Body of pancreas (tissue), 4 donors: ENCODE results near the gene IFNA10. TPM values are rescaled to one million over a fixed set of nuclear protein-coding genes. Genes with fewer than 3 reads are reported as not detected.
A peak's percentile ranks its signal among the peaks of the same experiment; 100 is the strongest.

ENCODE experiments used
- ATAC-seq: fragments of 150-250 bp; one replicate; pipeline ENCODE4 v1.9.1; 2016
- DNase-seq, 4 donors: peaks; one replicate each; pipeline ENCODE4 v3.0.0-alpha.2; 2019
- H3K27ac ChIP-seq, 4 donors: fragments of 200-600 bp; sonication (generic); 1 replicate in 3 of 4; 2 replicates in 1 of 4; pipeline versions ENCODE4 v1.5.1 to v1.6.1; 2016 to 2019; ENCODE audit warnings: mild to moderate bottlenecking in 1 of 4, mixed read lengths in 1 of 4, moderate library complexity in 1 of 4
- H3K27me3 ChIP-seq, 2 donors: fragments of 200-600 bp; sonication (generic); one replicate each; pipeline ENCODE4 v1.6.0; 2016; ENCODE audit warnings: mild to moderate bottlenecking in 1 of 2
- H3K36me3 ChIP-seq, 2 donors: fragments of 200-600 bp; sonication (generic); replicated peaks in 1 of 2; 2 replicates each; pipeline ENCODE4 v1.5.1; 2016; ENCODE audit warnings: low read depth in 2 of 2; ENCODE audit not compliant: insufficient read depth in 1 of 2
- H3K4me1 ChIP-seq: fragments of 200-600 bp; sonication (generic); one replicate; pipeline ENCODE4 v1.6.0; 2016
- H3K4me3 ChIP-seq, 2 donors: fragments of 200-600 bp; sonication (generic); 1 replicate in 1 of 2; 2 replicates in 1 of 2; pipeline ENCODE4 v1.5.1; 2016 to 2019
- H3K9me3 ChIP-seq, 3 donors: fragments of 200-600 bp; sonication (generic); 1 replicate in 2 of 3; 2 replicates in 1 of 3; pipeline ENCODE4 v1.5.1; 2016
- CTCF ChIP-seq, 7 experiments: fragments of 450-650 bp in 4 of 7; fragments of 200-600 bp in 3 of 7; sonication (generic) in 3 of 7; IDR thresholded peaks; one replicate each; pipeline ENCODE4 v1.5.1; 2016 to 2019; ENCODE audit warnings: antibody characterized with exemption in 7 of 7
- POLR2A ChIP-seq, 3 donors: fragments of 450-650 bp; IDR thresholded peaks; one replicate each; pipeline ENCODE4 v1.6.1; 2016; ENCODE audit warnings: antibody characterized with exemption in 3 of 3, mild to moderate bottlenecking in 2 of 3
- WGBS, 2 donors: methylation state at CpG; one replicate each; pipeline ENCODE4 v1.1.5; 2017; 5-methylcytosine and 5-hydroxymethylcytosine counted together
- intact Hi-C: fragments of 100-400 bp; cut with DNase I; formaldehyde crosslinking; loops from one replicate; pipeline ENCODE4 v1.15.1; 2023
- small RNA-seq: library from RNA; depleted of rRNA; stranded (forward); fragments of <200 nt; gene quantifications from one replicate; pipeline ENCODE3, GENCODE V24; 2016
- total RNA-seq, 2 donors: library from RNA; depleted of rRNA; stranded (reverse); fragments of >200 nt; gene quantifications; one replicate each; pipeline ENCODE4 v1.1.0, GENCODE V29; 2016

The IFNA10 gene
- total RNA-seq, 2 donors from 2014 or later = not detected

DNA sequence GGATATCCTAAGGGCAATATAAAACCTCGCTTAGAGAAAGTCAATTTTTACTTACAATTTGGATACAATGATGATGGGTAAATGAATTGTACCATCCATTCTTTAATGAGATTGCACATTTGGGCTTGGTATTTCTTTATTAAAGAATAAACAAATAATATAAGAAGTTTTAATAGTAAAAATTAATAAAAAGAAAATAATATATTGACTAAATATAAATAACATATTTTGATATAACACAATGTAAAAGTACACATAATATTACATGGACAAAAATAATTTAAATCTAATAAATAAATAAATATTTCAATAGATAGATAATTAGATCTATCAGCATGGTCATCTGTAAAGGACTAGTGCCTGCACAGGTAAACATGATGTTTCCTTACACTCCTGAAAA is 41.4 kb downstream of the IFNA10 start:
- no peak for ATAC-seq
- H3K4me3 ChIP-seq = no peak overlapping the region
- TF ChIP-seq CTCF (IDR thresholded peaks at IDR 0.05) (no peak), POLR2A (IDR thresholded peaks at IDR 0.05) (no peak)
- no peaks in the 10 kb centered on the region for H3K36me3 ChIP-seq
- H3K9me3 ChIP-seq = no peaks in the 10 kb centered on the region
- no peaks in the 10 kb centered on the region for H3K27me3 ChIP-seq
- intact Hi-C loops = loop anchor here (10.0 kb wide), 1 partner anchor 61 kb away; no protein-coding TSS in a partner anchor
- no peak for DNase-seq
- H3K27ac ChIP-seq = no peak overlapping the region
- 77 to 91% methylated on average over 1 of the region's 1 CpG for WGBS, 2 donors
- no peaks in the 10 kb centered on the region for H3K4me1 ChIP-seq

- no peak overlapping the region for H3K27ac ChIP-seq
- WGBS, 2 donors = 5 to 7% methylated on average over 1 of the region's 1 CpG
- DNase-seq = peak in 1 of 4 donors; percentile 7
Observed at GRCh38 chr9:21160178-21160577, 46.8 kb downstream of the IFNA10 start.

More at GRCh38 chr9:21160178-21160577, 46.8 kb downstream of the IFNA10 start:
- Histone ChIP-seq H3K4me1 (no peaks in the 10 kb centered on the region), H3K36me3 (no peaks in the 10 kb centered on the region), H3K9me3 (no peaks in the 10 kb centered on the region), H3K27me3 (no peaks in the 10 kb centered on the region), H3K4me3 (no peak overlapping the region)
- TF ChIP-seq CTCF (IDR thresholded peaks at IDR 0.05) (no peak), POLR2A (IDR thresholded peaks at IDR 0.05) (no peak)
- intact Hi-C loops = loop anchor here (10.0 kb wide), 1 partner anchor 55 kb away; no protein-coding TSS in a partner anchor
- ATAC-seq = no peak

Small RNA genes lying within 50 kb of the gene (small RNA-seq; reads per million reads assigned to genes)
- not detected for gene RF00019

Other genes starting within 250 kb of the IFNA10 start
- gene HACD4, start 175.5 kb downstream of the IFNA10 start, total RNA-seq = 1 to 10 TPM in 1 of 2 donors, under 1 TPM in 1; 0.99 to 1.8 TPM
- not detected for gene IFNB1, start 129.2 kb downstream of the IFNA10 start, total RNA-seq
- gene IFNW1, start 65.3 kb downstream of the IFNA10 start, total RNA-seq = not detected
- gene IFNA21, start 40.5 kb downstream of the IFNA10 start, total RNA-seq = not detected
- not detected for gene IFNA4, start 19.6 kb downstream of the IFNA10 start, total RNA-seq
- gene IFNA7, start 4.9 kb downstream of the IFNA10 start, total RNA-seq = not detected
- gene IFNA16, start 10.2 kb upstream of the IFNA10 start, total RNA-seq = not detected
- gene IFNA17, start 21.1 kb upstream of the IFNA10 start, total RNA-seq = not detected
- not detected for gene IFNA14, start 32.9 kb upstream of the IFNA10 start, total RNA-seq
- not detected for gene IFNA5, start 98.2 kb upstream of the IFNA10 start, total RNA-seq
- 10 to 100 TPM; 10.2 to 15.3 TPM for gene KLHL9, start 128.3 kb upstream of the IFNA10 start, total RNA-seq
- not detected for gene IFNA6, start 143.7 kb upstream of the IFNA10 start, total RNA-seq
- gene IFNA13, start 160.9 kb upstream of the IFNA10 start, total RNA-seq = not detected
- gene IFNA2, start 178.3 kb upstream of the IFNA10 start, total RNA-seq = not detected
- gene IFNA8, start 202.0 kb upstream of the IFNA10 start, total RNA-seq = not detected
- not detected for gene IFNA1, start 233.3 kb upstream of the IFNA10 start, total RNA-seq